Mesenchymal stem cell (in vitro differentiated cells and primary cell): ENCODE results near the gene ECE1.
A peak's percentile ranks its signal among the peaks of the same experiment; 100 is the strongest.

ENCODE experiments used
- DNase-seq: peaks from one replicate; pipeline ENCODE4 v3.0.0-alpha.2; 2013
- H2AFZ ChIP-seq: one replicate; pipeline ENCODE4 v1.6.1; 2013; ENCODE audit warnings: low read depth, mild to moderate bottlenecking, control low read depth, inconsistent platforms, low read length, moderate library complexity
- H2AK5ac ChIP-seq: 2 replicates; pipeline ENCODE4 v1.6.1; 2013; ENCODE audit warnings: low read length, moderate library complexity, mild to moderate bottlenecking, inconsistent platforms; ENCODE audit not compliant: severe bottlenecking
- H2BK120ac ChIP-seq: one replicate; pipeline ENCODE4 v1.6.1; 2013; ENCODE audit warnings: low read depth, mild to moderate bottlenecking, inconsistent platforms, low read length, moderate library complexity
- H2BK12ac ChIP-seq, 2 experiments: one replicate each; pipeline ENCODE4 v1.6.1; 2013; ENCODE audit warnings: inconsistent platforms in 2 of 2, low read length in 2 of 2, mild to moderate bottlenecking in 2 of 2, moderate library complexity in 2 of 2, control low read depth in 1 of 2
- H2BK15ac ChIP-seq: one replicate; pipeline ENCODE4 v1.6.1; 2013; ENCODE audit warnings: mild to moderate bottlenecking, low read depth, inconsistent platforms; ENCODE audit not compliant: poor library complexity, severe bottlenecking
- H2BK5ac ChIP-seq: 2 replicates; pipeline ENCODE4 v1.6.1; 2013; ENCODE audit warnings: low read depth, mild to moderate bottlenecking, low read length, control low read depth, inconsistent platforms; ENCODE audit not compliant: poor library complexity, severe bottlenecking
- H3K14ac ChIP-seq, 2 experiments: one replicate each; pipeline ENCODE4 v1.6.1; 2013; ENCODE audit warnings: inconsistent platforms in 2 of 2, low read length in 2 of 2, control low read depth in 1 of 2, mild to moderate bottlenecking in 1 of 2, moderate library complexity in 1 of 2
- H3K18ac ChIP-seq, 2 experiments: one replicate each; pipeline ENCODE4 v1.6.1; 2013; ENCODE audit warnings: inconsistent platforms in 2 of 2, low read length in 2 of 2, control low read depth in 1 of 2, low read depth in 1 of 2, mild to moderate bottlenecking in 1 of 2
- H3K23ac ChIP-seq, 2 experiments: one replicate each; pipeline ENCODE4 v1.6.1; 2013; ENCODE audit warnings: inconsistent platforms in 2 of 2, low read length in 2 of 2, mild to moderate bottlenecking in 2 of 2, moderate library complexity in 2 of 2, control low read depth in 1 of 2
- H3K27ac ChIP-seq: 2 replicates; pipeline ENCODE4 v1.5.1; 2013; ENCODE audit warnings: mild to moderate bottlenecking, moderate library complexity, low read length, control low read depth, inconsistent platforms; ENCODE audit not compliant: poor library complexity, severe bottlenecking
- H3K27me3 ChIP-seq, 2 experiments: 2 replicates each; pipeline versions ENCODE4 v1.6.1 to v1.7.0; 2013; ENCODE audit warnings: low read length in 2 of 2, mild to moderate bottlenecking in 2 of 2, moderate library complexity in 2 of 2, control low read depth in 1 of 2, inconsistent platforms in 1 of 2; ENCODE audit not compliant: control insufficient read depth in 1 of 2, insufficient read depth in 1 of 2
- H3K36me3 ChIP-seq, 2 experiments: 2 replicates each; pipeline versions ENCODE4 v1.6.1 to v1.7.0; 2013; ENCODE audit warnings: low read length in 2 of 2, control low read depth in 1 of 2, inconsistent platforms in 1 of 2, low read depth in 1 of 2, mild to moderate bottlenecking in 1 of 2; ENCODE audit not compliant: insufficient read depth in 2 of 2, control insufficient read depth in 1 of 2
- H3K4ac ChIP-seq, 2 experiments: one replicate each; pipeline ENCODE4 v1.6.1; 2013; ENCODE audit warnings: inconsistent platforms in 2 of 2, low read length in 2 of 2, mild to moderate bottlenecking in 2 of 2, moderate library complexity in 2 of 2, control low read depth in 1 of 2, low read depth in 1 of 2
- H3K4me1 ChIP-seq: 2 replicates; pipeline ENCODE4 v1.6.1; 2013; ENCODE audit warnings: low read depth, low read length, control low read depth; ENCODE audit not compliant: control insufficient read depth, insufficient read depth
- H3K4me2 ChIP-seq: 2 replicates; pipeline ENCODE4 v1.6.1; 2013; ENCODE audit warnings: low read length, mild to moderate bottlenecking, inconsistent platforms; ENCODE audit not compliant: poor library complexity, severe bottlenecking
- H3K4me3 ChIP-seq, 2 experiments: 2 replicates each; pipeline versions ENCODE4 v1.5.1 to v1.7.0; 2013; ENCODE audit warnings: low read length in 2 of 2, mild to moderate bottlenecking in 2 of 2, control low read depth in 1 of 2, low read depth in 1 of 2; ENCODE audit not compliant: insufficient read depth in 1 of 2
- H3K79me1 ChIP-seq: replicated peaks from 2 replicates; pipeline ENCODE4 v1.6.1; 2013; ENCODE audit warnings: mild to moderate bottlenecking, control low read depth, low read length, inconsistent platforms; ENCODE audit not compliant: poor library complexity, severe bottlenecking
- H3K9ac ChIP-seq: 2 replicates; pipeline ENCODE4 v1.7.0; 2013; ENCODE audit warnings: mild to moderate bottlenecking, low read length, moderate library complexity
- H3K9me3 ChIP-seq: 2 replicates; pipeline ENCODE4 v1.7.0; 2013; ENCODE audit warnings: mild to moderate bottlenecking, low read length; ENCODE audit not compliant: control insufficient read depth
- H4K8ac ChIP-seq: one replicate; pipeline ENCODE4 v1.6.1; 2013; ENCODE audit warnings: inconsistent platforms, mild to moderate bottlenecking, low read length, moderate library complexity
- H4K91ac ChIP-seq: one replicate; pipeline ENCODE4 v1.6.1; 2013; ENCODE audit warnings: mild to moderate bottlenecking, low read length, inconsistent platforms
- WGBS: methylation state at CpG from one replicate; pipeline ENCODE4 v1.1.7; 2013; ENCODE audit warnings: mixed read lengths; 5-methylcytosine and 5-hydroxymethylcytosine counted together

The ECE1 gene

GRCh38 chr1:21335088-21335691, 44.9 kb upstream of the ECE1 start:
- H3K9ac ChIP-seq: peak overlapping the region; percentile 83
- H3K9me3 ChIP-seq: no peaks in the 10 kb centered on the region
- H3K79me1 ChIP-seq: peaks cover 39% of the 10 kb centered on the region
- 58% methylated on average over 19 of the region's 19 CpGs for WGBS
- H3K23ac ChIP-seq: peak overlapping the region in 1 of 2 experiments; percentile 75
- H3K27me3 ChIP-seq: no peaks in the 10 kb centered on the region
- H3K4me1 ChIP-seq: peaks cover 53% of the 10 kb centered on the region
- H2BK15ac ChIP-seq: peak overlapping the region; percentile 82
- peak overlapping the region; percentile 20 to 71 for H3K4me3 ChIP-seq
- H3K18ac ChIP-seq: peak overlapping the region; percentile 97 to 99
- peak overlapping the region; percentile 83 for H3K27ac ChIP-seq
- H2BK12ac ChIP-seq: peak overlapping the region; percentile 98 to 99
- H4K91ac ChIP-seq: peak overlapping the region; percentile 100
- peak overlapping the region; percentile 86 for H2BK120ac ChIP-seq
- peak overlapping the region; percentile 88 to 99 for H3K4ac ChIP-seq
- H3K4me2 ChIP-seq: no peak overlapping the region
- no peak overlapping the region for H2AFZ ChIP-seq
- peak overlapping the region; percentile 85 for H2AK5ac ChIP-seq
- peak overlapping the region in 1 of 2 experiments; percentile 93 for H3K14ac ChIP-seq
- H4K8ac ChIP-seq: peak overlapping the region; percentile 98
- no peak for DNase-seq
- peaks cover 6% of the 10 kb centered on the region in 2 experiments for H3K36me3 ChIP-seq
- H2BK5ac ChIP-seq: no peak overlapping the region

DNA sequence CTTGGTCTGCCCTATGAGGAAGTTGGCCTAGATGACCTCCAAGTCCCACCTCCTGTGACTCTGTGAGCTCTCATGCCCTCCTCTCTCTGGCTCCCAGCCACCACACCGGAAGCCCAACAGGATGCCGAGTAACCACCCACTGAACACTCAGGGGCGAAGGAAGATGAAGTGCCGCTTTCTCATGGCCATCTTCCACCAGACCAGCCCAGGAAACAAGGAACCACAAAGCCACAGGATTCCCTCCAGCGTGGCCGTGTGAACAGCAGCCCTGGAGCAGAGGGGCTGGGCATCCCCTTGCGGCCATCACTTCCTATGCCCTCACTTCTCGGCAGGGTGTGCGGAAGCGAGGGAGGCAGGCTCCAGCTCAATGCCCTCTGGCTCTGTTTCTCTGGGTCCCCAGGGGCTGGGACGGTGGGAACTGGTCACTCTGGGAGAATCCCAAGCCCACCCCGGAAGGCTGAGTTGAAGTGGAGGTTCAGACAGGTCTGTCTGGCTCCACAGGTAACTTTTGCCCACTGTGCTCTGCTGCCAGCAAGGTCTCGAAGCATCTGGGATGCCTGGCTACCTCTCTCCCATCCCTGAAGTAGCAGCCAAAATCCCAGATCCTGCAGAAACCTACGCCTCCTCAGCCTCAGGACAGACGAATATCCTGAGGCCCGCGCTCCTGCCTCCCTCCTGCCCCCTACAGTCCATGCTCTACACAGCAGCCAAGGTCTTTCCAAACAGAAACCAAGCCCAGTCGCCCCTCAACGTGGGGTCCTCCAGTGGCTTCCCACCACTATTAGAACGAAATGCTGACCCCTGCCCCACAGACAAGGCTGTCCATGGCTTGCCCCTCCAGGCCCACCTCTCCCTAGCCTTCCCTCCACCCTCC, 44.2 kb upstream of the ECE1 start:
- Histone ChIP-seq H2BK5ac (no peak overlapping the region), H3K18ac (peak overlapping the region; percentile 97 to 99), H3K27ac (peak overlapping the region; percentile 83), H3K9me3 (no peaks in the 10 kb centered on the region), H2AFZ (no peak overlapping the region), H3K79me1 (peaks cover 32% of the 10 kb centered on the region), H3K14ac (peak overlapping the region in 1 of 2 experiments; percentile 93), H2BK12ac (peak overlapping the region; percentile 98 to 99), H3K27me3 (no peaks in the 10 kb centered on the region), H2BK15ac (peak overlapping the region; percentile 82), H3K4me1 (peaks cover 51% of the 10 kb centered on the region), H3K9ac (peak overlapping the region; percentile 83), H3K4me3 (peak overlapping the region; percentile 20 to 71), H3K4ac (peak overlapping the region; percentile 94 to 99), H3K4me2 (peak overlapping the region; percentile 20), H4K91ac (peak overlapping the region; percentile 100), H2AK5ac (peak overlapping the region; percentile 1), H2BK120ac (peak overlapping the region; percentile 86), H3K23ac (peak overlapping the region in 1 of 2 experiments; percentile 75), H4K8ac (peak overlapping the region; percentile 98), H3K36me3 (peaks cover 0 to 3% of the 10 kb centered on the region in 2 experiments)
- 11% methylated on average over 20 of the region's 20 CpGs for WGBS
- peak; percentile 99 for DNase-seq

- Histone ChIP-seq H3K4ac (peak overlapping the region in 1 of 2 experiments; percentile 53), H3K79me1 (peaks cover 29% of the 10 kb centered on the region), H2BK120ac (peak overlapping the region; percentile 2), H3K36me3 (peaks cover 3 to 4% of the 10 kb centered on the region in 2 experiments), H3K27ac (peak overlapping the region; percentile 83), H4K91ac (peak overlapping the region; percentile 90), H2BK15ac (peak overlapping the region; percentile 53), H3K14ac (no peak overlapping the region), H3K23ac (no peak overlapping the region), H3K27me3 (no peaks in the 10 kb centered on the region), H2BK5ac (no peak overlapping the region), H3K4me1 (peaks cover 49% of the 10 kb centered on the region), H3K4me2 (no peak overlapping the region), H4K8ac (peak overlapping the region; percentile 84), H3K18ac (peak overlapping the region; percentile 38 to 87), H2AK5ac (peak overlapping the region; percentile 1), H3K4me3 (no peak overlapping the region), H3K9me3 (no peaks in the 10 kb centered on the region), H2BK12ac (peak overlapping the region; percentile 28 to 76), H3K9ac (no peak overlapping the region), H2AFZ (no peak overlapping the region)
- 94% methylated on average over 5 of the region's 5 CpGs for WGBS
- no peak for DNase-seq
Measured at GRCh38 chr1:21333824-21334213, 43.6 kb upstream of the ECE1 start.
